ENCODE results near the gene DUS2. TPM values are rescaled to one million over a fixed set of nuclear protein-coding genes. Genes with fewer than 3 reads are reported as not detected.

DUS2 gene
- total and polyA plus RNA-seq, 8 donors: 13.9 to 22.4 (median 16.6) TPM

DNA sequence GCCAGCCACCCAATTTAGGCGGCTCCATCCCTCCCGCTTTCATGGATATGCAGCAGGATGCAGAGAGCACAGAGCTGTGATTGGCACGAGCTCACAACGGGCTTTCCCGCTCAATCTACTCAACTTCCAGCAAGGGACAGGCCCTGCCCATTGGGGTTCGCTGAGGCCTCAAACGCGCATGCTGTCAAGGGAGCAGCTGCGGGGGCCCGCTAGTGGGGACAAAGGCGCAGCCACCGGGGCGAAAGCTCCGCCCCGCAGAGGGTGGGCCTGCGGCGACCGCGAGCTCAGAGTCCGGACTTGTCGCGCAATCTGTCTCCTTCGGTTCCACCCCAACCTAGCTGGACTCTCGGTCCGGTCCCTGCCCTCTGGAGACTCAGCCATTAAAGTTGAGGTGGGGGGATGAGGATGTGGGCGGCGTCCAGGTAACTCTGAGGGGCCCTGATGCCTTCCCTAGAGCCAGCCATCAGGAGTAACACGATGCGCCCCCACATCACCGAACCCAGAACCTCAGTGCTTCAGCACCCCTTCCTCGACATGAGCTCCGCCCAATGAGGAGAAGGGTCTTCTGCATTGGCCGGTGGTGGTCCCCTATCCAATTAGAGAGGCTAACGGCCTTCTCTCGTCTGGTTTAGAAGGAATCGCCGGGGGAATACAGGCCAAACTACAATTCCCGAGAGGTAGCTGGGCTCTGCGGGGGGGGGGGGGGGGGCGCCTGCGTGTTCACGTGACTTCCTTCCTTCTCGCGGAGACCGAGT is 61.6 kb downstream of the DUS2 start:
- Histone ChIP-seq H3K9me3 (no peaks in the 10 kb centered on the region), H3K27me3 (no peaks in the 10 kb centered on the region), H3K27ac (peak overlapping the region; percentile 97 to 98), H3K4me1 (peaks cover 38 to 85% of the 10 kb centered on the region in 2 donors), H3K36me3 (no peaks in the 10 kb centered on the region), H3K4me3 (peak overlapping the region; percentile 41 to 95)
- intact Hi-C loops (cut with DNase I): no loop called here
- TF ChIP-seq, protein P1, sequence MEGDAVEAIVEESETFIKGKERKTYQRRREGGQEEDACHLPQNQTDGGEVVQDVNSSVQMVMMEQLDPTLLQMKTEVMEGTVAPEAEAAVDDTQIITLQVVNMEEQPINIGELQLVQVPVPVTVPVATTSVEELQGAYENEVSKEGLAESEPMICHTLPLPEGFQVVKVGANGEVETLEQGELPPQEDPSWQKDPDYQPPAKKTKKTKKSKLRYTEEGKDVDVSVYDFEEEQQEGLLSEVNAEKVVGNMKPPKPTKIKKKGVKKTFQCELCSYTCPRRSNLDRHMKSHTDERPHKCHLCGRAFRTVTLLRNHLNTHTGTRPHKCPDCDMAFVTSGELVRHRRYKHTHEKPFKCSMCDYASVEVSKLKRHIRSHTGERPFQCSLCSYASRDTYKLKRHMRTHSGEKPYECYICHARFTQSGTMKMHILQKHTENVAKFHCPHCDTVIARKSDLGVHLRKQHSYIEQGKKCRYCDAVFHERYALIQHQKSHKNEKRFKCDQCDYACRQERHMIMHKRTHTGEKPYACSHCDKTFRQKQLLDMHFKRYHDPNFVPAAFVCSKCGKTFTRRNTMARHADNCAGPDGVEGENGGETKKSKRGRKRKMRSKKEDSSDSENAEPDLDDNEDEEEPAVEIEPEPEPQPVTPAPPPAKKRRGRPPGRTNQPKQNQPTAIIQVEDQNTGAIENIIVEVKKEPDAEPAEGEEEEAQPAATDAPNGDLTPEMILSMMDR (IDR thresholded peaks at IDR 0.05): peak in 1 of 2 donors; percentile 30
- ATAC-seq (peak; percentile 83), DNase-seq (peak; percentile 92 to 98 (median 95))

DNA sequence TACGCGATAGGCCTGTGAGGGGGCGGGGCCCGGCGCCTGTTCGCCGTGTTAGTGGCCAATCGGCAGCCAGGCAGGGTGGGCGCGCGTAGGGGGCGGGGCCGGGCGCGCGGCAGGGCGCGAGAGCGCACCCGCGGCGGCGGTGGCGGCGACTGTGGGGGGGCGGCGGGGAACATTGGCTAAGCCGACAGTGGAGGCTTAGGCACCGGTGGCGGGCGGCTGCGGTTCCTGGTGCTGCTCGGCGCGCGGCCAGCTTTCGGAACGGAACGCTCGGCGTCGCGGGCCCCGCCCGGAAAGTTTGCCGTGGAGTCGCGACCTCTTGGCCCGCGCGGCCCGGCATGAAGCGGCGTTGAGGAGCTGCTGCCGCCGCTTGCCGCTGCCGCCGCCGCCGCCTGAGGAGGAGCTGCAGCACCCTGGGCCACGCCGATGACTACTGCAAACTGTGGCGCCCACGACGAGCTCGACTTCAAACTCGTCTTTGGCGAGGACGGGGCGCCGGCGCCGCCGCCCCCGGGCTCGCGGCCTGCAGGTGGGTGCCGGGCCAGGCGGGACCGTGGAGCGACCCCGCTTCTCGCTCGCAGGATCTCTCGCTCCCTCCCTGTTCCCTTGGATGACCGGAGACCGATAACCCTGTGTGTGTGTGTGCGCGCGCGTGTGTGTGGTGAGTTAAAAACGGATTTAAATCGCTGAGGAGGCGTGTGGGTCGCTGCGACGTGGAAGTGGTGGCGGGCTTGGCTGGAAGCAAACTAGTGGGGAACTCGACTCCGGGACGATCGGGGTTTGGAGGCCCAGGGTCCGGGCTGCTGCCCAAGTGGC is 62.4 kb downstream of the DUS2 start, which contains the start of gene NFATC3:
Gene NFATC3 (plus strand): TSS at position 112 of the 813 bp plus-strand sequence. CDS start 312 bp downstream, at position 424.
- no peaks in the 10 kb centered on the region for H3K27me3 ChIP-seq
- TF ChIP-seq, protein P1 (IDR thresholded peaks at IDR 0.05): no peak
- H3K4me1 ChIP-seq: peaks cover 32 to 85% of the 10 kb centered on the region in 2 donors
- H3K27ac ChIP-seq: peak within 1 kb of the TSS; percentile 97 to 98
- peak within 1 kb of the TSS; percentile 68 to 95 for H3K4me3 ChIP-seq
- ATAC-seq (peak; percentile 84), DNase-seq (peak; percentile 48 to 99 (median 98))
- no peaks in the 10 kb centered on the region for H3K9me3 ChIP-seq
- intact Hi-C loops (cut with DNase I): no loop called here
- no peaks in the 10 kb centered on the region for H3K36me3 ChIP-seq

DNA sequence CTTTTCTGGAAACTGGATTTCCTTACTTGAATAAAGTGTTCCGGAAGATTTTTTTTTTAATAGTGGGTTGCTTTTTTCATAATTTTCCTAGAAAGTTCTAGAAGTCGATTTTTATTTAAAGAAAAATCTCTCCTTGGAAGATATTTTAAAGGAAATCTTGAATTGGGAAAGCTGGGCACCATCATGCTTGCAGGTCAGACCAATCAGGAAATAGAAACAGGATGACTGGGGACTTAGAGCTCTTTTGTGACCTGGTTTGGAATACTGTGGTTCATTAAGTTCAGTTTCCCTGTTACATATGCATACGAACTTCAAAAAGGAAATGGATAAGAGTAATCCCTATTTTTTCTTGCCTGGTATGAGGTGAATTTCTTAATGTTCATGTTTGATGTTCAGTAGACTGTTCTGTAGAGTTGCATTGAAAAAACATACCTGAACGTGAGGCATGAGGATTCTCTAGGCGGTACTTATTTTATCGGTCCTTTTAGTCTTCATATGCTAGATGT is 63.3 kb downstream of the DUS2 start:
- TF ChIP-seq, protein P1 (IDR thresholded peaks at IDR 0.05): no peak
- H3K4me3 ChIP-seq: peak overlapping the region; percentile 68 to 95
- H3K4me1 ChIP-seq: peaks cover 34 to 85% of the 10 kb centered on the region in 2 donors
- no peak for DNase-seq
- intact Hi-C loops (cut with DNase I): no loop called here
- H3K27me3 ChIP-seq: no peaks in the 10 kb centered on the region
- peak; percentile 20 for ATAC-seq
- peak overlapping the region; percentile 91 to 97 for H3K27ac ChIP-seq
- no peaks in the 10 kb centered on the region for H3K36me3 ChIP-seq
- no peaks in the 10 kb centered on the region for H3K9me3 ChIP-seq

DNA sequence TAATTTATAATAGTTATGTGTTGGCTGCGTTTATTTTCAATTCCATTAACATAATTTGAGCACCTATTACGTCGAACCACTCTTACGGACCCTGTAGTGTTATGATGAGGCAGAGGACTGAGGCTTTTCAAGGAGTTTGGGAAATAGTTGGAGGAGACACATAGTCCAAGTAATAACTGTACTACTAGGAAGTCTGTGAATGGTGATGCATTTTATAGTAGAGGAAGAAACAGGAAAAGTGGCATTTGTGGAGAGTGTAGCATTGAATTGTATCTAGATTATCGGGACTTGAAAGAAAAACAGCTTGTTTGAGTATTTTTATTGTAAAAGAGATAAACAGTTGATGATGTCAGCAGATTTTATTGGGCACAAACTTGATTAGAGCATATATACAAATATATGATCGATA is 63.8 kb downstream of the DUS2 start:
- Histone ChIP-seq H3K27ac (peak overlapping the region; percentile 91 to 97), H3K4me3 (peak overlapping the region; percentile 68 to 95), H3K27me3 (no peaks in the 10 kb centered on the region), H3K4me1 (peaks cover 39 to 85% of the 10 kb centered on the region in 2 donors), H3K9me3 (no peaks in the 10 kb centered on the region), H3K36me3 (no peaks in the 10 kb centered on the region)
- TF ChIP-seq, protein P1 (IDR thresholded peaks at IDR 0.05): no peak
- no peak for DNase-seq
- intact Hi-C loops (cut with DNase I): no loop called here
- no peak for ATAC-seq
